ENCODE measurements around the gene ADCY7.

The ADCY7 gene

GRCh38 chr16:50322333-50322732, 56.0 kb downstream of the ADCY7 start:
- Histone ChIP-seq H3K27me3 (ENCODE audit: control insufficient read depth, insufficient read depth, low read length) (no peaks in the 10 kb centered on the region), H3K27ac (no peak overlapping the region), H3K36me3 (ENCODE audit: control insufficient read depth, insufficient read depth, low read length) (no peaks in the 10 kb centered on the region), H3K9ac (no peak overlapping the region), H3K79me2 (no peaks in the 10 kb centered on the region), H3K4me3 (ENCODE audit: low read depth, low read length) (no peak overlapping the region), H3K9me3 (ENCODE audit: control insufficient read depth, low read length) (no peaks in the 10 kb centered on the region), H3K4me2 (ENCODE audit: low read length) (no peak overlapping the region), H2AFZ (no peak overlapping the region), H3K4me1 (no peaks in the 10 kb centered on the region)
- TF ChIP-seq, protein P1, sequence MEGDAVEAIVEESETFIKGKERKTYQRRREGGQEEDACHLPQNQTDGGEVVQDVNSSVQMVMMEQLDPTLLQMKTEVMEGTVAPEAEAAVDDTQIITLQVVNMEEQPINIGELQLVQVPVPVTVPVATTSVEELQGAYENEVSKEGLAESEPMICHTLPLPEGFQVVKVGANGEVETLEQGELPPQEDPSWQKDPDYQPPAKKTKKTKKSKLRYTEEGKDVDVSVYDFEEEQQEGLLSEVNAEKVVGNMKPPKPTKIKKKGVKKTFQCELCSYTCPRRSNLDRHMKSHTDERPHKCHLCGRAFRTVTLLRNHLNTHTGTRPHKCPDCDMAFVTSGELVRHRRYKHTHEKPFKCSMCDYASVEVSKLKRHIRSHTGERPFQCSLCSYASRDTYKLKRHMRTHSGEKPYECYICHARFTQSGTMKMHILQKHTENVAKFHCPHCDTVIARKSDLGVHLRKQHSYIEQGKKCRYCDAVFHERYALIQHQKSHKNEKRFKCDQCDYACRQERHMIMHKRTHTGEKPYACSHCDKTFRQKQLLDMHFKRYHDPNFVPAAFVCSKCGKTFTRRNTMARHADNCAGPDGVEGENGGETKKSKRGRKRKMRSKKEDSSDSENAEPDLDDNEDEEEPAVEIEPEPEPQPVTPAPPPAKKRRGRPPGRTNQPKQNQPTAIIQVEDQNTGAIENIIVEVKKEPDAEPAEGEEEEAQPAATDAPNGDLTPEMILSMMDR (IDR thresholded peaks at IDR 0.05) = no peak

DNA sequence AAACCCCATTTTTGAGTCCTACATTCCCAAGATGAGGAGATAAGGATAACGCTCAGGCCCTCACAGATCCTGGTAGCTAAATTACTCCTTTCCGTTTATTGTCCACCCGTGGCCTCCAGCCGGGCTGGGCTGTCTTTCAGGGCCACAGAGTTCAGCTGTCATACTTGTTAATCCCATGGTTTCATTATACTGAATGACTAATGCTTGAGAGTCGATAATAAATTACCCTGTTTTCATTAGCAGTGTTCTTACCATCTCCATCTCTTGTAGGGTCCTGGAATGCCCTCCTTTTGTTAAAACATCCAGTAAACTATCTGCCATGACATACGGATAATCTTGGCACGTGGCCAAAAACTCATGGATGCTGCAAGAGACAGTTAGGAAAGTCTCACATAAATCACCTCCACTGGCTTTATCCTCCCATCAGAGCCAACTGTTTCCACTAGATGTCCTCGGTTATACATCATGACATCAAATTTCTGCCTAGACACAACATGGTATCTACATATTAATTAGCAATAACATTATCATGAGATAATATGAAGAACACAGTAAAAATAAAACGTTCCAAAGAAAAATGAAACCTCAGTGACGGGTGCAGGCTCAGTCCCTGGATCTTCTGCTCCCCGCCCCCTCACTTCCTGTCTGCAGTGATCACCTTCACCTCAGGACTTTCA, 57.1 kb downstream of the ADCY7 start:
- Histone ChIP-seq H3K36me3 (ENCODE audit: control insufficient read depth, insufficient read depth, low read length) (no peaks in the 10 kb centered on the region), H3K27ac (no peak overlapping the region), H3K4me3 (ENCODE audit: low read depth, low read length) (no peak overlapping the region), H3K4me2 (ENCODE audit: low read length) (no peak overlapping the region), H3K79me2 (no peaks in the 10 kb centered on the region), H3K27me3 (ENCODE audit: control insufficient read depth, insufficient read depth, low read length) (no peaks in the 10 kb centered on the region), H3K9ac (no peak overlapping the region), H3K9me3 (ENCODE audit: control insufficient read depth, low read length) (no peaks in the 10 kb centered on the region), H2AFZ (no peak overlapping the region), H3K4me1 (no peaks in the 10 kb centered on the region)
- TF ChIP-seq, protein P1 (IDR thresholded peaks at IDR 0.05) = no peak

GRCh38 chr16:50324345-50324744, 58.0 kb downstream of the ADCY7 start:
- H3K27ac ChIP-seq = no peak overlapping the region
- no peaks in the 10 kb centered on the region for H3K27me3 ChIP-seq (ENCODE audit: control insufficient read depth, insufficient read depth, low read length)
- H3K9me3 ChIP-seq (ENCODE audit: control insufficient read depth, low read length) = no peaks in the 10 kb centered on the region
- H3K9ac ChIP-seq = no peak overlapping the region
- H2AFZ ChIP-seq = no peak overlapping the region
- H3K4me1 ChIP-seq = no peaks in the 10 kb centered on the region
- H3K36me3 ChIP-seq (ENCODE audit: control insufficient read depth, insufficient read depth, low read length) = no peaks in the 10 kb centered on the region
- no peaks in the 10 kb centered on the region for H3K79me2 ChIP-seq
- no peak overlapping the region for H3K4me2 ChIP-seq (ENCODE audit: low read length)
- TF ChIP-seq, protein P1 (IDR thresholded peaks at IDR 0.05) = no peak
- H3K4me3 ChIP-seq (ENCODE audit: low read depth, low read length) = no peak overlapping the region

GRCh38 chr16:50326264-50326663, 59.9 kb downstream of the ADCY7 start:
- TF ChIP-seq, protein P1 (IDR thresholded peaks at IDR 0.05) = no peak
- no peak overlapping the region for H2AFZ ChIP-seq
- no peak overlapping the region for H3K9ac ChIP-seq
- no peaks in the 10 kb centered on the region for H3K4me1 ChIP-seq
- no peaks in the 10 kb centered on the region for H3K79me2 ChIP-seq
- H3K27me3 ChIP-seq (ENCODE audit: control insufficient read depth, insufficient read depth, low read length) = no peaks in the 10 kb centered on the region
- no peaks in the 10 kb centered on the region for H3K9me3 ChIP-seq (ENCODE audit: control insufficient read depth, low read length)
- H3K36me3 ChIP-seq (ENCODE audit: control insufficient read depth, insufficient read depth, low read length) = no peaks in the 10 kb centered on the region
- H3K4me2 ChIP-seq (ENCODE audit: low read length) = no peak overlapping the region
- H3K27ac ChIP-seq = no peak overlapping the region
- H3K4me3 ChIP-seq (ENCODE audit: low read depth, low read length) = no peak overlapping the region

DNA sequence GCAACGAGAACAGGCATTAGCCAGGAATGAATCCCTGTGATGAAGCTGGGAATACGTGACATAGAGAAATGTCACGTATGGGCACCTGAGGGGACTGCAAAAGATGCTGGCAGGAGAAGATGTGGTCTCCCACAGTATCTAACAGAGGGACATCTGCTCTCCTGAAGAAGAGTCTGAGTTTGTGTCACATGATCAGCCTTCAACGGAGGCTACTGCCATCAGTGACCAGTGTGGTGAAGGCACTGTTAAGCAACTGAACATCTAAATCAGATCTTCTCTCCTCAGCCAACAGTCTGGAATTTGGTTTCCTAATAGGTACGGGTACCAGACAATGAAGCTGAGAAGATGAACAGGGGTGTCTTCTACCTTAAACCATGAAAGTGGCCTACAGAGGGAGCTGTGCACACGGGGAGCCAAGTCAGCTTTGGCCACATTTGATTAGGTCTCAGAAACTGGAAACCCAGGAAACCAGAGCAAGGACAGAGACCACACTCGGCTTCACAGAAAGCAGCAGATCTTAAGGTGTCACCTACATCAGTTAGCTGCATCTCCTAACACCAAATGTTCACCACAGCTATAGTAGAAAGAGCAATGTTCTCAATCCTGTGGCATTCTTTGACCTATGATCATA, 60.6 kb downstream of the ADCY7 start:
- no peak overlapping the region for H3K4me3 ChIP-seq (ENCODE audit: low read depth, low read length)
- H3K4me2 ChIP-seq (ENCODE audit: low read length) = no peak overlapping the region
- H2AFZ ChIP-seq = no peak overlapping the region
- no peak overlapping the region for H3K9ac ChIP-seq
- H3K4me1 ChIP-seq = no peaks in the 10 kb centered on the region
- H3K36me3 ChIP-seq (ENCODE audit: control insufficient read depth, insufficient read depth, low read length) = no peaks in the 10 kb centered on the region
- no peaks in the 10 kb centered on the region for H3K9me3 ChIP-seq (ENCODE audit: control insufficient read depth, low read length)
- no peak overlapping the region for H3K27ac ChIP-seq
- H3K79me2 ChIP-seq = no peaks in the 10 kb centered on the region
- H3K27me3 ChIP-seq (ENCODE audit: control insufficient read depth, insufficient read depth, low read length) = no peaks in the 10 kb centered on the region
- TF ChIP-seq, protein P1 (IDR thresholded peaks at IDR 0.05) = peak; percentile 33

Measured in parathyroid adenoma (tissue), 2 donors.